GM19240 (cell line): Measurements from ENCODE around the gene ZBTB40.

Source experiments
- DNase-seq: peaks from one replicate; pipeline ENCODE4 v3.0.0; 2011; ENCODE audit warnings: low spot score; ENCODE audit not compliant: insufficient read length

The ZBTB40 gene, protein sequence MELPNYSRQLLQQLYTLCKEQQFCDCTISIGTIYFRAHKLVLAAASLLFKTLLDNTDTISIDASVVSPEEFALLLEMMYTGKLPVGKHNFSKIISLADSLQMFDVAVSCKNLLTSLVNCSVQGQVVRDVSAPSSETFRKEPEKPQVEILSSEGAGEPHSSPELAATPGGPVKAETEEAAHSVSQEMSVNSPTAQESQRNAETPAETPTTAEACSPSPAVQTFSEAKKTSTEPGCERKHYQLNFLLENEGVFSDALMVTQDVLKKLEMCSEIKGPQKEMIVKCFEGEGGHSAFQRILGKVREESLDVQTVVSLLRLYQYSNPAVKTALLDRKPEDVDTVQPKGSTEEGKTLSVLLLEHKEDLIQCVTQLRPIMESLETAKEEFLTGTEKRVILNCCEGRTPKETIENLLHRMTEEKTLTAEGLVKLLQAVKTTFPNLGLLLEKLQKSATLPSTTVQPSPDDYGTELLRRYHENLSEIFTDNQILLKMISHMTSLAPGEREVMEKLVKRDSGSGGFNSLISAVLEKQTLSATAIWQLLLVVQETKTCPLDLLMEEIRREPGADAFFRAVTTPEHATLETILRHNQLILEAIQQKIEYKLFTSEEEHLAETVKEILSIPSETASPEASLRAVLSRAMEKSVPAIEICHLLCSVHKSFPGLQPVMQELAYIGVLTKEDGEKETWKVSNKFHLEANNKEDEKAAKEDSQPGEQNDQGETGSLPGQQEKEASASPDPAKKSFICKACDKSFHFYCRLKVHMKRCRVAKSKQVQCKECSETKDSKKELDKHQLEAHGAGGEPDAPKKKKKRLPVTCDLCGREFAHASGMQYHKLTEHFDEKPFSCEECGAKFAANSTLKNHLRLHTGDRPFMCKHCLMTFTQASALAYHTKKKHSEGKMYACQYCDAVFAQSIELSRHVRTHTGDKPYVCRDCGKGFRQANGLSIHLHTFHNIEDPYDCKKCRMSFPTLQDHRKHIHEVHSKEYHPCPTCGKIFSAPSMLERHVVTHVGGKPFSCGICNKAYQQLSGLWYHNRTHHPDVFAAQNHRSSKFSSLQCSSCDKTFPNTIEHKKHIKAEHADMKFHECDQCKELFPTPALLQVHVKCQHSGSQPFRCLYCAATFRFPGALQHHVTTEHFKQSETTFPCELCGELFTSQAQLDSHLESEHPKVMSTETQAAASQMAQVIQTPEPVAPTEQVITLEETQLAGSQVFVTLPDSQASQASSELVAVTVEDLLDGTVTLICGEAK

DNA sequence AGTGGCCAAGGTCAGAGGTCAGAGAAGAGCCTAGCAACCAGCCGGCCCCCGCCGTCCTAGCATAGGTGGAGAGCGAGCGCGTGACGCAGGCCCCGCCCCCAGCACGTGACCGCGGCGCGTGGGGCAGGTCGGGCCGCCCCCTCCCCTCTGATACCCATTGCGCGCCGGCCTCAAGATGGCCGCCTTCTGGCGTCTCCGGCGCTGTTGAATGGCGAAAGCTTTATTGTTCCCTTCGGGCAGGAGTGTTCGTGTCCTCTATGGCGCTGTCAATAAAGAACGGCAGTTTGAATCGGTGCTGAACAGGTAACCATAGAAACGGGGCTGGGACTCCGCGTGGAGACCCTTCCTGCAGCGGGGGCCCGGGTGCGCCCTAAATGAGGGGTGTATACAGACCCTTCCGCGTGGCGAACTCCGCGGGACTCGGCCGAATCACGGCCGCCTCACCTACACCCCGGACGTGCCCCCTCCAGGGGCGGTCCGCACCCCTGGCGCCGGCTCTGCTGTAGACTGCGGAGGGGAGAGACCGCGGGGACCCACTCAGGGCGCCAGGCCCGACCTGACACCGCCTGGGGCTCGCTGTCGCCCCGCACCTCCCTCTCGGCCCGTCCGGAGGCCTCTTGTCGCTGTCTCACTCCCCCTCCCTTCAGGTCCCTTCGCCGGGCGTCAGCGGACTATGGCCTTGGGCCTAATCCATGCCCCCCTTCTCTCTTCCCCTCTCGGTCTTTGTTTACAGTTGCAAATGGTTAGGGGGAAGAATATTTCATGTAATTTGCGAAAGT is at the start of gene ZBTB40:
TSS of gene ZBTB40 (plus strand) at position 150 of the 779 bp plus-strand sequence. CDS start 38,098 bp downstream, outside the sequence.
- peak; percentile 71 for DNase-seq

DNA sequence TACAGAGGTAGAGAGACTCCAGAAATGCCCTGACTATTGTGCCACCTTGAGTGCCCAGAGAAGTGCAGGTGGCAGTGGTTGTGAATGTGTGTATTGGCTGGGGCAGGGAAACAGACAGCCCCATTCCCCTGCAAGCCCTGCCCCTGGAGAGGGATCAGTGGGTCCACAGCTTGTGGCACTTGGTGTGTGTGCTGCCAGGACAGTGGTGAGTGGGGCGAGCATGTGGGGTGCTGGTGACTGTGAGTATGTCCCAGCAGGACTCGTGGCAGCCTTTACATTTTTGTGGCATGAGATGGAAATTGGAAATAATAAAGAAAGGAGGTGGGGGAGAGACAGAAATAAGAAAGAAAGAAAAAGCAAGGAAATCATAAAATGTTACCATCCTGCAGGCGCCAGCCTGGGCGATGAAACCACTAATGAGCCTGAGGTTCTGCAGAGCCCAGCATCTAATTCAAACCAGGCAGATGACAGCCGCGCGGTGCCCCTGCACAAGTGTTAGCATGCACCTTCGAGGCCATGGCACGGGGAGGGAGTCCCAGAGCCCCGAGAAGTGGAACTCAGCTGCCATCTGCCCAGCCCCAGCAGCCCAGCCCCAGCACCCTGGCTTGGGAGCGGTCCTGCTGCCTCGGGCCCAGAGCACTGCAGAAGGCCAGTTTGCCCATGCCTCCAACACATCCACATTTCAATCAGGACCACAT is 49.1 kb upstream of the ZBTB40 start:
- DNase-seq, result no peak

DNA sequence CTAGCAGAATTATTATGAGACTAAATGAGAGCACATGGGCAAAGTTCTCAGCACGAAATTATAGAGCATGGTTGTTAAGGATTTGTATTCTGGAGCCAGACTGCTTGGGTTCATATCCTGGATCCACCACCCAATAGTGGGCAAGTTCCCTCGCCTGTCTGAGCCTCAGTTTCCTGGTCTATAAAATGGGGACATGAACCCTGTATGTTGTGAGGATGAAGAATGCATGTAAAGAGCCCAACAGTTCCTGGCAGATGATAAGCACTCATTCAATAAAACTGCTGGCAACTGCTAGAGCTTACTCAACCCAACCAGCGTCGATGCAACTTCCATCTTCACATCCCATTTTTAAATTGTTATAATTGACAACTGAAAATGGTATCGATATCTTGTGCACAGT is 47.2 kb upstream of the ZBTB40 start:
- no peak for DNase-seq

DNA sequence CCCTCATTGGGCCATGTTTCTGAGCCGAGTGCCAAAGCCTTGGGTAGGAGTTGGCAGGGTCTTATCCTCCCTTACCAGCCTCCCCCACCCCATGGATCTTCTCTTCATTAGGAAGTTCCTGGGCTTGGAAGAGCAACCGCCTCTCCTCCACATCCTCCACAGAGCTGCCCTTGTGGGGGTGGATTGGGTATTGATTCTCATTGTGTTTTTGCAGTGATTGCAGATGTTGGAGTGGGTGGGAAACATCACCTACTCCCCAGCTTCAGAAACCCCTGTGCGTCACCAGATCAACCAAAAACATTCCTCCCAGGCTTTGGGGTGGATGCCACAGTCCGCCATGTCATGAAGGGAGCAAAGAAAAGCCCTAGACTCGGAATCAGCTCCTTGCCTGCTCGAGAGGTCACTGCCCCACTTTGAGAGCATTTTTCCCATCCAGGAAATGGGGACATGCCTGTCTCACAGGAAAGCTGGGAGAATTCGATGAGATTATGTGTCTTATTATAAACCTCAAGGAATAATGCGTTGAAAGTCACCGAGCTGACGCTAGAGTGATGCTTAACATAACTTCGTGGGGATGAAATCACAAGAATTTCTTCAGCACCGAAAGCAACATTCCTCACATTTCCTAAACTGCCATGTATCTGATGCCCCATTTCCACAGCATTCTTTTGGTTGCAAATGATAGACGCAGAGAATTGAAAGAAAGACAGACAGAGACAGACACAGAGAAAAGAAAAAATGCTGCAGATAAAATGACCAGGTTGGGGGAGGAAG is 44.7 kb upstream of the ZBTB40 start:
- no peak for DNase-seq

DNA sequence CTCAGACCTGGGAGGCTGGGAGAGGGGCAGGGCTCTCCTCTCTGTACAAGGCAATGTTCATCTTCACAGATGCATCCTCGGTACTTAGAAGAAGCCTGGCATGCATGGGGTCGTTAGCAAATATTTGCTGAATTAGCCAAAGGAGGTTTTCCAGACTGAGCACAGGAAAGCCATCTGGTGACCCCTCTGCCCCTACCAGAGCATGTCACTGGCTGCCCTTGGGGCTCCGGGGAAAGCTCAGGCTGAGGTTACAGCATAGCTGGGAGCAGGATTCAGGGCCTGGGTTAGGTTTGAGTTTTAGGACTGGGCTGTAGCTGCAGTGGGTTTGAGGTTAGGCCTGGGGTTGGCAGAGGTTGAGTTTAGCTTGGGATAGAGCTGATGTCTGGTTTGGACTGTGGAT is 43.4 kb upstream of the ZBTB40 start:
- no peak for DNase-seq

DNA sequence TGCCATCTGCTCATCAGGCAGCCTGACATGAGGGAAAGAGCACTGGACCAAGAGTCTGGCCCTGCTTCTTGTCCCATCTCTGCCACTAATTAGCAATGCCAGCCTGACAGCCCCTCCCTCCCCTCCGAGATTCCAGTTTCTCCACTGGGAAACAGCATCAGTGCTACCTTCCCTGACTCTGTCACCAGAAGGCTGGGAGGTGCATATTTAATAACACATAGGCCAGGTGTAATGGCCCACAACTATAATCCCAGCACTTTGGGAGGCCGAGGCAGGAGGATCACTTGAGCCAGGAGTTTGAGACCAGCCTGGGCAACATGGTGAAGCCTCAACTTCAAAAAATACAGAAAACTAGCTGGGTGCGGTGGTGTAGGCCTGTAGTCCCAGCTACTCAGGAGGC is 41.2 kb upstream of the ZBTB40 start:
- DNase-seq, result no peak

DNA sequence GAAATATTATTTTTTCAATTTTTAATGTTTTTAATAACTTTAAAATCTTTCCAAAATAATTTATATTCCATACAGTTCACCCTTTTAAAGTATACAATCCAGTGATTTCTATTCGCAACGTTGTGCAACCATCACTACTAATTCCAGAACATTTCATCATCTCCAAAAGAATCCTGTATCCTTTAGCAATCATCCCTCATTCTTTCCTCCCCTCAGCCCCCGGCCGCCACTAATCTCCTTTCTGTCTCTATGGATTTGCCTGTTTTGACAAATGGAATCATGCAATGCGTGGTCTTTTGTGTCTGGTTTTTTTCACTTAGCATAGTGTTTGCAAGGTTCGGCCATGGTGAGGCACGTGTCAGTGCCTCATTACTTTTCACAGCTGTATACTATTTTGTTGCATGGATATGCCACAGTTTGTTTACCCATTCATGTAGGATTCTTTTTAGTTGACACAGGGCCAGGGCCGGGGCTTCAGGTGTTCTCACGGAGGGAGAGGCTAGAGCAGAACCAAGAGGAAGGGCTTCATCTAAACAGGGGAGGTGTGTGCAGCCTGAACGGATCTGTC is 40.6 kb upstream of the ZBTB40 start:
- DNase-seq, result no peak

DNA sequence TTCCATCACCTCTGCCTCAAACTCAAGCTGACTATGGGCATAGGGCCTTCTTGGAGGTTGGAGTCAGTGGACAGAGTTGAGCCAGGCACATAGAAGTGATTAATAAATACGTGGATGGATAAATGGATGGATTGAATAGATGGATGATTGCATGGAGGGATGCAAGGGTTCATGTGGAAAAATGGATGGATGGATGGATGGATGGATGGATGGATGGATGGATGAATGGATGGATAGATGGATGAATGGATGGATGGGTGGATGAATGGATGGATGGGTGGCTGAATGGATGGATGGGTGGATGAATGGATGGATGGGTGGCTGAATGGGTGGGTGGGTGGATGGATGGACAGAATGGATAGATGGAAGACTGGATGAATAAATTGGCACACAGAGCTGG is 40.1 kb upstream of the ZBTB40 start:
- DNase-seq, result no peak

DNA sequence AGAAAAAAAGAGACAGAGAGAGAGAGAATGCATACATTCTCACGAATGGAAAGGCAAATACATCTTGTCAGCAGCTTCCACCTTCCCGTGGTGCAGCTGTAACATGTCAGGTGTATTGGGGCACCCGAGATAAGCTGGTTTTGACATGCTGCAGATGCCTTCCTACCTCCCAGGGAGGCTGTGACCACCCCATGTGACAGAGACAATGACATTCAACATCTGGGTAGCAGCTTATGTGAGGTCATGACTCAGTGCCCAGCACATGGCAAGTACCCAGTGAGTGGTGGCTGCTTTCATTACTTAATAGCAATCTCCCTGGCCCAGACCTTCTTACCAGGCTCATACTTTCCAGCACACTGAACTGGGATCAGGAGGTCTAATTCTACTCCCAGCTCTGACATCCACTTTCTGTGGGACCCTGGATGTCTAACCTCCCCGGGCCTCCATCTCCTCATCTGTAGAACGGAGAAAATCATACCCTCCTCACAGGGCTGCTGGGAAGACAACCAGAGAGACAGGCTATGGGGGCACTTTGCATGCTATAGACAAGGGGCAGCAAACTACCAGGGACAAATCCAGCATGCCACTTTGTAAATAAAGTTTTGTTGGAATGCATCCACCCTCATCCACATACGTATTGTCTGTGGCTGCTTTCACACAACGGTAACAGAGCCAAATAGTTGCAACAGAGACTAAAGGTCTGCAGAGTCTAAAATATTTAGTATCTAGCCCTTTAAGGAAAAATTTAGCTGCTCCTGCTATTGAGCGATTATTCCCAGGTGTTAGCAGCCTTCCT is 38.5 kb upstream of the ZBTB40 start:
- no peak for DNase-seq

DNA sequence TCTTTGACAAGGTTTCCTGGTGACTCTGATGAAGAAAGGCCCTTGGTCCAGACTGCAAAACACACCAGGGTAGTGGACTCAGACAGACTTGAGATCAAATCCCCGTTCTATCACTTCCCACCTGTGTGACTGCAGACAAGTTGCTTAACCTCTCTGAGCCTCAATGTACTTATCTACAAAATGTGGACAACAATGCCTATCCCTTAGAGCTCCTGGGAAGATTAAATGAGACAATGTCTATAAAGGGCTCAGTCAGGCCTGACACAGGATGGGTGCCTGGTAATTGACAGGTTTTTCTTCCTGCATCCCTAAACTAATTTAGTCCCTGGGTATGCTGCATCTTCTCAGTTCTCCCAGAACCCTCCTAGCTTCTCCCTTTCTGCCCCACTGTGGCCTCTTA is 37.9 kb upstream of the ZBTB40 start:
- no peak for DNase-seq

DNA sequence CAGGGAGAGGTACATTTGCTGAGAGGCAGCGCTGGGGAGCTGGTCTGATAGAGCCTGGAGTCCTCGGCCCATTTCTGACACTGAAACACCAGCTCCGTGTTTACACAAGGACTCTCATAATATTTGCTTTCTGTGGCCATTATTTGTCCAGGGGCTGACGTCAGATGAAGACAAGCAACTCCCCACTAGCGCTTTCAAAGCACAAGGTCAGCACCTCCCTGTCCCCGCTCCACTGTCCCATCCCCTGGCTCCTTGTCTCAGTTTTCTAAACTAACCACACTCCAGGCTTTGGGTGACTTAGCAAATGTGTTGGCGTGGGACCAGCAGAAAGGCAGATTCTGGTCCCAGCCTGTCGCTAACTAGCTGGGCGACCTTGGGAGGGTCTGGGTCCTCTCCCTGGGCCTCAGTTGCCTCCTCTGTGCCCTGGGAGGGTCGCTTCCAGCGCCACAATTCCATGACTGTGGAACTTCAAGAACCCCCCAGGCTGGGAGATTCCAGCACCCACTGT is 37.4 kb upstream of the ZBTB40 start:
- DNase-seq, result no peak

DNA sequence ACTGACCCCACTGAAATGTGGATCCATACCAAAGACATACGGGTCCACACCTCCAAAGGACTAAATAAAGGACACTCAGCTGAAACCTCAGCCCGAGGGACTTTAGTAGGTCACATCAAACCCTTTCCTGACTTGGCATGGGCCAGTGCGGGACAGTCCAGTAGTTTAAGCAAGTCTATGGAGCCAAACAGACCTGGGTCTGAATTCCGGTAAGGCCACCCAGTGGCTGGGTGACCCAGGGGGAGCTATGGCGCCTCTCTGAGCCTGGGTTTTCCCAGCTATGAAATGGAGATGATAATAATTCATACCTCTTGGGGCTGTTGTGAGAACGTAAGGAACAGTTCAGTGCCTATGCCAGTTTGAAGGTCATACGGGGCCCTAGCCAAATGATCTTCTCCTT is 36.2 kb upstream of the ZBTB40 start:
- no peak for DNase-seq

DNA sequence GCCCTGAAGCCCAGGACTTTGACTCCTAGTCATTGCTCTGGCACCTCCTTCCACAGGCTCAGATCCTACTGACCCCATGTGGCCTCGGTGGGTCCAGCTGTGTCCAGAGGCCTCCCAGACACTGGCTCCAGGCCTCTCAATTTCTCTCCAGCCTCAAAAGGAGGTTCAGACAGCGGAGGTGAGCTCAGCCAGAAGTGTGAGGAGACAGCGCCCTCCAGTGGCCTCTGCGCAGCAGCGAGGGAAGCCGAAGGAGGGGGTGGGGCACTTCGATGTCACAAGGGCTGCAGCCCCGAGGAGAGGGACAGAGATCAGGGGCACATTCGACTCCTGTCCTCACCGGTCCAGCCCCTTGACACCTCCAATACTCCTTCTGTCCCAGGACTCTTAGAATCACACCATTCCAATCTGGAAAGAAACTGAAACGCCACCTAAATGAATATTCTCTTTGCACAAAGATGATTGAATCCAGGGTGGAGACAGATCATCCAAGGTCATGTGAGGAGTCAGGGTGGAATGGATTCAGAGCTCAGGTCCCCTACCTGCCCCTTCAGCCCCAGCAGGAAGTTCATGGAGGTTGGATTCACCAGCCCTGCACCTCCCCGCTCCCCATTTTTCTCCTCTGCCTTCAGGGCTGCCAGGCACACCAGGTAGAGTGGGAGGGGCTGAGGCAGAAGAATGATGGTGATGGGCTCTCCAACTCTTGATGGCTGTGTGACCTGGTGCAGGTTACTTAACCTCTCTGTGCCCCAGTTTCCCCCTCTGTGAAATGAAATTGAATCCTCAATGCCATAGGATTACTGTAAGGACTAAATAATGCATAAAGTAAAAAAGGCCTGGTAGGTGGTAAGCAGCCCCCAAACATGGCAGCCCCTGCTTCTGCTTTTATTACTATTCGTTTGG is 34.8 kb upstream of the ZBTB40 start:
- peak; percentile 52 for DNase-seq

DNA sequence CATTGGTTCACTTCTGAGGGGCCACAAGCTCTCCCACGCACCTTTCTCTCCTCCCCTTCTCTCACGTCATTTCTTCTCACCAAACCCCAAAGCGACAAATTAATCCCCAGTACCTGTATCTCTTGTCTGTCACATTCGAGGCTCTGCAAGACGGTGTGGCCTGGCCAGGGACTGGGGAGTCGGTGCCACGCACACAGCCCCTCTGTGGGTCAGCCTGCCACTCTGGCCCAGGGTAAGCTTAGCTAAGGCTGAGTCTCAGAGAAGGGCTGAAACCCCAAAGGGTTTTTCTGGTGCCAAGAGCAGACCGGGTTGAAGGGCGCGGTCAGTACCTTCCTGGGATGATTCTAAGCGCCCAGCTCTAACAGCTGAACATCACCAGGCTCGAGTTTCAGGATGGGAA is 34.2 kb upstream of the ZBTB40 start:
- no peak for DNase-seq

DNA sequence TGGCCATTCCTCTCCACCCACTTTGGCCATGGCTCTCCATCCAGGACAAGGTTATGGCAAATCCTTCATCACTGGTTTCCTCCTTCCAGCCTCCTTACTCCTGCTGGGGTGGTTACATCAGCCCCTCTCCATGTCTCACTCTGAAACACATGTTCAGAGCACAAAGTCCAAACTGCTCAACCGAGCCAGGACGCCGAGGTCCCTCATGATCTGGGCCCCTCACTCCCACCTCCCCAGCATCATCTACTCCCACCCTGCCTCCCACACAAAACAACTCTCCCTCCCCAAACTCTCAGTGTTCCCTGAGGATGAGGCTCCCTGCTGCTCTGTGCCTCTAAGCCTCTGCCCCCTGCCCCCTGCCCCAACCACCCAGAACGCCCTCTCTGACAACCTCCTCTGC is 33.3 kb upstream of the ZBTB40 start:
- DNase-seq, result no peak

DNA sequence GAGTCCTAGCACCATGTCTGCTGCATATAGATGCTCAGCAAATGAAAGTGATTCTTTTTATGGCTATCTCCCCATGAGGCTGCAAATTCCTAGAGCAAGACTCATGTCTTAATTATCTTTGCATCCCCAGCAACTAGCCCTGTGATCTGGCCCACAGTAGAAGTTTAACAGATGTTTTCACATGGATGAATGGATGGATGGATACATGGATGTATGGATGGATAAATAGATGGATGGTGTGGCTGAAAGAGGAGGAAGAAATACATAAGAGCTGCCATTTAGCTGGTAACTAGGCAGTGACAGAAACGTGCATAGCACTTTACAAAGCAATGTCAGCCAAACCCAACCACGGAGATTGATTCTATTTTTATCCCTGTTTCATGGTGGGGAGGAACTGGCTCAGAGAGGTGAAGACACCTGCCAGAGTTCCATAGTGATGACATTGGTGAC is 32.7 kb upstream of the ZBTB40 start:
- no peak for DNase-seq

DNA sequence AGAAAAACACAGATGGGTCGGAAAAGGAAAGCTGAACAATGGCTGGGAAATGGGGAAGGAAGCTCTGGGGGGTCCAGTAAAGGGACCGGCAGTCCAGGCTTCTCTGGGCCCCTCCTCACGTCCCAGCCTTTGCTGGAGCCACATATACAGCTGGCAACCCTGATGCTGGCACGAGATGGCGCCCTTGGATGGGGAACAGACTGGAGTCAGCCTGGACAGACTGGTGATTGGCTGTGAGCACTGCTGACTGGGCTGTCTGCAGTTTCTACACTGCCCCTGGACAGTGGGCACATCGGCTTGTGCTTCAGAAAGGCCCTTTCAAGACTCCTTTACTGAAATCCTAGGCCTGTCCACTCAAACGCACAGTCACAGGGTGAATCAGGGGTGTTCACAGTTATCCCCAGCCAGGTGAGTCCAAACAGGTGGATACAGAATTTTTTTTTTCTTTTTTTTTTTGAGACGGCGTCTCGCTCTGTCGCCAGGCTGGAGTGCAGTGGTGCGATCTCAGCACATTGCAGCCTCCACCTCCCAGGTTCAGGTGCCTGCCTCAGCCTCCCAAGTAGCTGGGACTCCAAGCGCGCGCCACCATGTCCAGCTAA is 31.1 kb upstream of the ZBTB40 start:
- peak; percentile 36 for DNase-seq
